HepG2 (cell line): ENCODE measurements around the gene RBBP8. TPM values are rescaled to one million over a fixed set of nuclear protein-coding genes. Genes with fewer than 3 reads are reported as not detected.
A peak's percentile ranks its signal among the peaks of the same experiment; 100 is the strongest.

Experiments used
- ARID2 ChIP-seq: sonication (generic); formaldehyde crosslinking; IDR thresholded peaks from 2 replicates; pipeline ENCODE4 v1.8.1; 2022; ENCODE audit warnings: mild to moderate bottlenecking, missing genetic modification reagents, borderline replicate concordance
- CCDC6 ChIP-seq: sonication (generic); formaldehyde crosslinking; IDR thresholded peaks from 2 replicates; pipeline ENCODE4 v1.8.1; 2022; ENCODE audit warnings: mild to moderate bottlenecking, missing genetic modification reagents, moderate library complexity
- GATAD2A ChIP-seq: IDR thresholded peaks from 2 replicates; pipeline ENCODE4 v1.6.1; 2016
- GTF2F1 ChIP-seq: fragments of 150-350 bp; IDR thresholded peaks from 2 replicates; pipeline ENCODE4 v1.6.1; 2014; ENCODE audit warnings: low read length
- HIVEP1 ChIP-seq: sonication (generic); formaldehyde crosslinking; IDR thresholded peaks from 2 replicates; pipeline ENCODE4 v1.4.0; 2020; ENCODE audit warnings: mild to moderate bottlenecking, missing genetic modification reagents
- KAT8 ChIP-seq: IDR thresholded peaks from 2 replicates; pipeline ENCODE4 v1.6.1; 2016; ENCODE audit warnings: missing genetic modification reagents, missing compliant biosample characterization
- LCORL ChIP-seq, 2 experiments: fragments of 450-650 bp in 1 of 2; sonication (generic) in 1 of 2; formaldehyde crosslinking in 1 of 2; IDR thresholded peaks; 2 replicates each; pipeline versions ENCODE4 v1.5.0 to v1.6.1; 2017 to 2020; ENCODE audit warnings: antibody characterized with exemption in 1 of 2, missing genetic modification reagents in 1 of 2
- NFRKB ChIP-seq: fragments of 450-650 bp; IDR thresholded peaks from 2 replicates; pipeline ENCODE4 v1.6.1; 2017
- SOX5 ChIP-seq: IDR thresholded peaks from 2 replicates; pipeline ENCODE4 v1.6.1; 2016; ENCODE audit warnings: borderline replicate concordance
- SP140L ChIP-seq: sonication (generic); formaldehyde crosslinking; IDR thresholded peaks from 2 replicates; pipeline ENCODE4 v1.4.0; 2020; ENCODE audit warnings: missing genetic modification reagents, borderline replicate concordance
- TSC22D2 ChIP-seq: sonication (generic); formaldehyde crosslinking; IDR thresholded peaks from 2 replicates; pipeline ENCODE4 v1.5.1; 2020; ENCODE audit warnings: missing genetic modification reagents, mild to moderate bottlenecking, borderline replicate concordance
- ZBTB42 ChIP-seq: sonication (generic); formaldehyde crosslinking; IDR thresholded peaks from 2 replicates; pipeline ENCODE4 v1.5.0; 2020; ENCODE audit warnings: mild to moderate bottlenecking, missing genetic modification reagents
- ZNF205 ChIP-seq: IDR thresholded peaks from 2 replicates; pipeline ENCODE4 v1.6.1; 2018; ENCODE audit warnings: missing biosample characterization, missing genetic modification reagents
- ZNF230 ChIP-seq: sonication (generic); formaldehyde crosslinking; IDR thresholded peaks from 2 replicates; pipeline ENCODE4 v1.4.0; 2020; ENCODE audit warnings: mild to moderate bottlenecking, missing genetic modification reagents
- ZNF460 ChIP-seq: sonication (generic); formaldehyde crosslinking; IDR thresholded peaks from 2 replicates; pipeline ENCODE4 v1.5.1; 2020; ENCODE audit warnings: missing genetic modification reagents, mild to moderate bottlenecking, borderline replicate concordance
- ZNF766 ChIP-seq: sonication (generic); formaldehyde crosslinking; IDR thresholded peaks from 2 replicates; pipeline ENCODE4 v1.5.0; 2020; ENCODE audit warnings: missing genetic modification reagents, borderline replicate concordance
- ZSCAN12 ChIP-seq: sonication (generic); formaldehyde crosslinking; IDR thresholded peaks from 2 replicates; pipeline ENCODE4 v1.9.0; 2021; ENCODE audit warnings: mild to moderate bottlenecking, missing genetic modification reagents
- polyA plus RNA-seq, 8 experiments: library from polyadenylated mRNA; depleted of rRNA in 3 of 8; stranded (reverse) in 7 of 8; unstranded in 1 of 8; fragments of >200 nt; fragmentation: Illumina TruSeq in 4 of 8; extraction: Trizol in 4 of 8; gene quantifications; 2 replicates each; pipeline versions ENCODE4 v1.2.1 to v1.2.3, GENCODE V29; 2011 to 2016; ENCODE audit warnings: low read depth in 4 of 8, missing spikeins in 1 of 8, mixed read lengths in 1 of 8; ENCODE audit not compliant: insufficient read depth in 1 of 8
- total RNA-seq, 5 experiments: library from RNA; depleted of rRNA; stranded (reverse); fragments of >200 nt; fragmentation: Illumina TruSeq; extraction: Trizol; gene quantifications; 2 replicates each; pipeline ENCODE4 v1.2.3, GENCODE V29; 2016; ENCODE audit warnings: low read depth in 1 of 5
- TF ChIP-seq, protein P1 (sequence below): sonication (generic); formaldehyde crosslinking; IDR thresholded peaks from 2 replicates; pipeline ENCODE4 v1.5.0; 2020; ENCODE audit warnings: mild to moderate bottlenecking, missing genetic modification reagents
- TF ChIP-seq, protein P2 (sequence below): sonication (generic); formaldehyde crosslinking; IDR thresholded peaks from one replicate; pipeline ENCODE4 v1.5.1; 2020; ENCODE audit warnings: mild to moderate bottlenecking, missing genetic modification reagents; ENCODE audit errors: not compliant biosample characterization

Gene RBBP8
- total and polyA plus RNA-seq, 2 of the 13 experiments (the other 11 are each of a cell fraction or from before 2014, with no cell fraction given): 14.2 to 47.4 TPM

DNA sequence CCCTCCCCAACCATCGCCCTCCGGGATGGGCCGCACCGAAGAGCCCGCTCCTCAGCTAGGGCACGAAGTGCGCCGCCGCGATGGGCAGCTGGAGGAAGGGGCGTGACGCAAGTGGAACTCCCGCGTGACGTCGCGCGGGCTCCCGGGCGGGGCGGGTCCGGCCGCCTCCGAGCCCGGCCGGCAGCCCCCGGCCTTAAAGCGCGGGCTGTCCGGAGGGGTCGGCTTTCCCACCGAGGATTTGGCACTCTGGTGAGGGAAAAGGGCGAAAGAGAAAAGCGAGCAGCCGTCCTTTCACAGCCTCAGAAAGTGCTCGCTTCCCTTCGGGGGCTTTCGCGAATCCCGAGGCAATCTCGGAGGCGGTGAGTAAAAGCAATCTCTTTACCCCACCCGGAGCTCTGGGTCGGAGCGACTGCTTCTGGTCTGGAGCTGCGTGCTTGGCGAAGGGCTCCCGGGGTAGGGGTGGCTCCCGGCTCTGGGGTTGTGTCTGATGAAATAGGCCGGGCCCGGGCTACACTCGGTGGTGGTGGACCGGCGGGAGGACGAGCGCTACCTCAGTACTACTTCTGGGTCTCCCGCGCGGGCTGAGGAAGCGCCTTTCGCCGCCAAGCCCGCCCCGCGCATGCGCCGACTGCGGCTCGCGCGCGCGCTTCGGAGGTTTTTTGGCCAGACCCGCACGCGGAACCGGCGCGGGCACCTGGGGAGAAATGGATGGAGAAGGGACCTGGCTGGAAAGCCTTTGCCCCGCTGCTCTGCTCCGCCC lies at the start of gene RBBP8 (continued):
- TF ChIP-seq ZNF205 (CRISPR knock-in tag): 0 out of 2 replicates have a peak, but pooled peaks have one; percentile 8
- TF ChIP-seq ARID2 (CRISPR knock-in tag): no peak; the same call in 1 of the 2 replicates
- TF ChIP-seq KAT8: peak; percentile 53; the same call in 1 of the 2 replicates
- TF ChIP-seq CCDC6 (CRISPR knock-in tag): peak; percentile 6; the same call in 1 of the 2 replicates
- no peak for TF ChIP-seq LCORL (IDR thresholded peaks at IDR 0.05)
- peak; percentile 84 for TF ChIP-seq LCORL (CRISPR knock-in tag; IDR thresholded peaks at IDR 0.05)
- no peak; the same call in 1 of the 2 replicates for TF ChIP-seq ZNF230 (CRISPR knock-in tag)
- peak; percentile 38; the same call in 1 of the 2 replicates for TF ChIP-seq GATAD2A (CRISPR knock-in tag)
- TF ChIP-seq GTF2F1: no peak
- no peak for TF ChIP-seq ZSCAN12 (CRISPR knock-in tag)
- TF ChIP-seq ZNF766 (CRISPR knock-in tag): no peak; the same call in 1 of the 2 replicates
- peak; percentile 62 for TF ChIP-seq HIVEP1
- TF ChIP-seq NFRKB: no peak
- TF ChIP-seq SP140L (CRISPR knock-in tag): no peak
- TF ChIP-seq ZNF460 (CRISPR knock-in tag): no peak
- TF ChIP-seq, protein P1, sequence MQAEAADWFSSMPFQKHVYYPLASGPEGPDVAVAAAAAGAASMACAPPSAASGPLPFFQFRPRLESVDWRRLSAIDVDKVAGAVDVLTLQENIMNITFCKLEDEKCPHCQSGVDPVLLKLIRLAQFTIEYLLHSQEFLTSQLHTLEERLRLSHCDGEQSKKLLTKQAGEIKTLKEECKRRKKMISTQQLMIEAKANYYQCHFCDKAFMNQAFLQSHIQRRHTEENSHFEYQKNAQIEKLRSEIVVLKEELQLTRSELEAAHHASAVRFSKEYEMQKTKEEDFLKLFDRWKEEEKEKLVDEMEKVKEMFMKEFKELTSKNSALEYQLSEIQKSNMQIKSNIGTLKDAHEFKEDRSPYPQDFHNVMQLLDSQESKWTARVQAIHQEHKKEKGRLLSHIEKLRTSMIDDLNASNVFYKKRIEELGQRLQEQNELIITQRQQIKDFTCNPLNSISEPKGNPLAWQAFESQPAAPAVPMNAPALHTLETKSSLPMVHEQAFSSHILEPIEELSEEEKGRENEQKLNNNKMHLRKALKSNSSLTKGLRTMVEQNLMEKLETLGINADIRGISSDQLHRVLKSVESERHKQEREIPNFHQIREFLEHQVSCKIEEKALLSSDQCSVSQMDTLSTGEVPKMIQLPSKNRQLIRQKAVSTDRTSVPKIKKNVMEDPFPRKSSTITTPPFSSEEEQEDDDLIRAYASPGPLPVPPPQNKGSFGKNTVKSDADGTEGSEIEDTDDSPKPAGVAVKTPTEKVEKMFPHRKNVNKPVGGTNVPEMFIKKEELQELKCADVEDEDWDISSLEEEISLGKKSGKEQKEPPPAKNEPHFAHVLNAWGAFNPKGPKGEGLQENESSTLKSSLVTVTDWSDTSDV: peak; percentile 62; the same call in 1 of the 2 replicates
- peak; percentile 81; the same call in 1 of the 2 replicates for TF ChIP-seq TSC22D2
- TF ChIP-seq, protein P2, sequence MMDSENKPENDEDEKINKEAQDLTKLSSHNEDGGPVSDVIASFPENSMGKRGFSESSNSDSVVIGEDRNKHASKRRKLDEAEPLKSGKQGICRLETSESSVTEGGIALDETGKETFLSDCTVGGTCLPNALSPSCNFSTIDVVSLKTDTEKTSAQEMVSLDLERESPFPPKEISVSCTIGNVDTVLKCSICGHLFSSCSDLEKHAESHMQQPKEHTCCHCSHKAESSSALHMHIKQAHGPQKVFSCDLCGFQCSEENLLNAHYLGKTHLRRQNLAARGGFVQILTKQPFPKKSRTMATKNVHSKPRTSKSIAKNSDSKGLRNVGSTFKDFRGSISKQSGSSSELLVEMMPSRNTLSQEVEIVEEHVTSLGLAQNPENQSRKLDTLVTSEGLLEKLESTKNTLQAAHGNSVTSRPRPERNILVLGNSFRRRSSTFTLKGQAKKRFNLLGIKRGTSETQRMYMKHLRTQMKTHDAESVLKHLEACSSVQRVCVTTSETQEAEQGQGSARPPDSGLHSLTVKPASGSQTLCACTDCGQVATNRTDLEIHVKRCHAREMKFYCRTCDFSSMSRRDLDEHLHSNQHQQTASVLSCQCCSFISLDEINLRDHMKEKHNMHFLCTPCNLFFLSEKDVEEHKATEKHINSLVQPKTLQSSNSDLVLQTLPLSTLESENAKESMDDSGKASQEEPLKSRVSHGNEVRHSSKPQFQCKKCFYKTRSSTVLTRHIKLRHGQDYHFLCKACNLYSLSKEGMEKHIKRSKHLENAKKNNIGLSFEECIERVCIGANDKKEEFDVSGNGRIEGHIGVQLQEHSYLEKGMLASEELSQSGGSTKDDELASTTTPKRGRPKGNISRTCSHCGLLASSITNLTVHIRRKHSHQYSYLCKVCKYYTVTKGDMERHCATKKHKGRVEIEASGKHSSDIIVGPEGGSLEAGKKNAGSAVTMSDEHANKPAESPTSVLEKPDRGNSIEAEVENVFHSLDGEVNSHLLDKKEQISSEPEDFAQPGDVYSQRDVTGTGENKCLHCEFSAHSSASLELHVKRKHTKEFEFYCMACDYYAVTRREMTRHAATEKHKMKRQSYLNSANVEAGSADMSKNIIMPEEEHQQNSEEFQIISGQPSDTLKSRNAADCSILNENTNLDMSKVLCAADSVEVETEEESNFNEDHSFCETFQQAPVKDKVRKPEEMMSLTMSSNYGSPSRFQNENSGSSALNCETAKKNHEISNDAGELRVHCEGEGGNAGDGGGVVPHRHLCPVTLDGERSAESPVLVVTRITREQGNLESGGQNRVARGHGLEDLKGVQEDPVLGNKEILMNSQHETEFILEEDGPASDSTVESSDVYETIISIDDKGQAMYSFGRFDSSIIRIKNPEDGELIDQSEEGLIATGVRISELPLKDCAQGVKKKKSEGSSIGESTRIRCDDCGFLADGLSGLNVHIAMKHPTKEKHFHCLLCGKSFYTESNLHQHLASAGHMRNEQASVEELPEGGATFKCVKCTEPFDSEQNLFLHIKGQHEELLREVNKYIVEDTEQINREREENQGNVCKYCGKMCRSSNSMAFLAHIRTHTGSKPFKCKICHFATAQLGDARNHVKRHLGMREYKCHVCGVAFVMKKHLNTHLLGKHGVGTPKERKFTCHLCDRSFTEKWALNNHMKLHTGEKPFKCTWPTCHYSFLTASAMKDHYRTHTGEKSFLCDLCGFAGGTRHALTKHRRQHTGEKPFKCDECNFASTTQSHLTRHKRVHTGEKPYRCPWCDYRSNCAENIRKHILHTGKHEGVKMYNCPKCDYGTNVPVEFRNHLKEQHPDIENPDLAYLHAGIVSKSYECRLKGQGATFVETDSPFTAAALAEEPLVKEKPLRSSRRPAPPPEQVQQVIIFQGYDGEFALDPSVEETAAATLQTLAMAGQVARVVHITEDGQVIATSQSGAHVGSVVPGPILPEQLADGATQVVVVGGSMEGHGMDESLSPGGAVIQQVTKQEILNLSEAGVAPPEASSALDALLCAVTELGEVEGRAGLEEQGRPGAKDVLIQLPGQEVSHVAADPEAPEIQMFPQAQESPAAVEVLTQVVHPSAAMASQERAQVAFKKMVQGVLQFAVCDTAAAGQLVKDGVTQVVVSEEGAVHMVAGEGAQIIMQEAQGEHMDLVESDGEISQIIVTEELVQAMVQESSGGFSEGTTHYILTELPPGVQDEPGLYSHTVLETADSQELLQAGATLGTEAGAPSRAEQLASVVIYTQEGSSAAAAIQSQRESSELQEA (CRISPR knock-in tag): peak; percentile 14
- no peak for TF ChIP-seq ZBTB42 (CRISPR knock-in tag)
- no peak; the same call in 1 of the 2 replicates for TF ChIP-seq SOX5 (CRISPR knock-in tag)
